MV-4-11 (cell line): ENCODE data around the gene PARD6G.
"Not testable (repeated sequence)": the region's sequence is repeated elsewhere in the genome, so short reads cannot be mapped to it uniquely, and the experiment has no call there.

Experiments used
- DNase-seq: peaks from one replicate; lab custom pipeline; 2025; lab: John Stamatoyannopoulos, UW

PARD6G gene

DNA sequence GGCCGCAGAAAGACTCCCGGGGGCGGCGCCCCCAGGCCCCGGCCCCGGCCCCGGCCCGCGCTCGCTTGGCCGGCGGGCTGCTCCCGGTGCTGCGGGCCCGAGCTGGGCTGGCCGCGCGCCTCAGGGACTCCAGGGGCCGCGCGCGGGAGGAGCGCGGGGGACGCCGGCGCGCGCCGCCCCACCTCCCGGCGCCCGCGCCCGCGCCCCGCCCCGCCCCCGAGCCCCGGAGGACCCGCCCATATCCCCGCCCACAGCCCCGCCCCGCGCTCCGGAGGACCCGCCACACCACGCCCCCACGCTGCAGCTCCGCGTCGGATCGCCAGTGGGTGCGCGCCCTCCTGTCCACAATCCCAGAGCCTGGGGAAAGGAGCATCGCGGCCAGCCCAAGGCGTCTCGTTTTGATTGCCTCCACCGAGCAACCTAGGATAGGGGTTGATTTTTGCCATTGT, at the start of gene PARD6G:
PARD6G (minus strand) TSS at position 122 of the 449 bp plus-strand sequence. CDS start 166 bp downstream, outside the sequence.
- DNase-seq, result peak; percentile 56

DNA sequence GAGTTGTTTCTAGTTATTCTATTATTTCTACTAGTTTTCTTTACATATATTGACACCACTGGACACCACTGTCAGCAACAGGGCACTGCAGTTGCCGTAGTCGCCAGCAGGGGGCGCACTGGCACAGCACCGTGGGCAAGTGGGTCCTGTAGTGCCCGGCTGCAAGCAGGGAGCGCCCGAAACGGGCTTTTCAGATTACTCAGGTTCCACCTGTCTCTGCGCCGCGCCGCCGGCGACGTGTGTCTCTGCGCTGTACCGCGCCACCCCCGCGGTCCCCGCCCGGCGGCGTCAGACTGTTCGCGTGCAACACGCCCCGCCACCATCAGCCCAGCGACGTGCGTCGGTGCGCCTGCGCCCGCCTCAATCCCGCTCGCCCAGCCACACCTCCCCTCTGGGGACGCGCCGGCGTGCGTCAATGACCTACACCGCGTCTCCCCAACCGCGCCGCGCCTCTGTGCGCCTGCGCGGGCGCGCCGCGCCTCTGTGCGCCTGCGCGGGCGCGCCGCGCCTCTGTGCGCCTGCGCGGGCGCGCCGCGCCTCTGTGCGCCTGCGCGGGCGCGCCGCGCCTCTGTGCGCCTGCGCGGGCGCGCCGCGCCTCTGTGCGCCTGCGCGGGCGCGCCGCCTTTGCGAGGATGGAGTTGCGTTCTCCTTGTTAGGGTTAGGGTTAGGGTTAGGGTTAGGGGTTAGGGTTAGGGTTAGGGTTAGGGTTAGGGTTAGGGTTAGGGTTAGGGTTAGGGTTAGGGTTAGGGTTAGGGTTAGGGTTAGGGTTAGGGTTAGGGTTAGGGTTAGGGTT, 15.1 kb upstream of the PARD6G start:
- DNase-seq, result not testable (repeated sequence)

GRCh38 chr18:80259610-80260009, 12.3 kb upstream of the PARD6G start:
- DNase-seq, result no peak

- no peak for DNase-seq
These were observed 11.3 kb upstream of the PARD6G start for GRCh38 chr18:80258640-80259039.

DNA sequence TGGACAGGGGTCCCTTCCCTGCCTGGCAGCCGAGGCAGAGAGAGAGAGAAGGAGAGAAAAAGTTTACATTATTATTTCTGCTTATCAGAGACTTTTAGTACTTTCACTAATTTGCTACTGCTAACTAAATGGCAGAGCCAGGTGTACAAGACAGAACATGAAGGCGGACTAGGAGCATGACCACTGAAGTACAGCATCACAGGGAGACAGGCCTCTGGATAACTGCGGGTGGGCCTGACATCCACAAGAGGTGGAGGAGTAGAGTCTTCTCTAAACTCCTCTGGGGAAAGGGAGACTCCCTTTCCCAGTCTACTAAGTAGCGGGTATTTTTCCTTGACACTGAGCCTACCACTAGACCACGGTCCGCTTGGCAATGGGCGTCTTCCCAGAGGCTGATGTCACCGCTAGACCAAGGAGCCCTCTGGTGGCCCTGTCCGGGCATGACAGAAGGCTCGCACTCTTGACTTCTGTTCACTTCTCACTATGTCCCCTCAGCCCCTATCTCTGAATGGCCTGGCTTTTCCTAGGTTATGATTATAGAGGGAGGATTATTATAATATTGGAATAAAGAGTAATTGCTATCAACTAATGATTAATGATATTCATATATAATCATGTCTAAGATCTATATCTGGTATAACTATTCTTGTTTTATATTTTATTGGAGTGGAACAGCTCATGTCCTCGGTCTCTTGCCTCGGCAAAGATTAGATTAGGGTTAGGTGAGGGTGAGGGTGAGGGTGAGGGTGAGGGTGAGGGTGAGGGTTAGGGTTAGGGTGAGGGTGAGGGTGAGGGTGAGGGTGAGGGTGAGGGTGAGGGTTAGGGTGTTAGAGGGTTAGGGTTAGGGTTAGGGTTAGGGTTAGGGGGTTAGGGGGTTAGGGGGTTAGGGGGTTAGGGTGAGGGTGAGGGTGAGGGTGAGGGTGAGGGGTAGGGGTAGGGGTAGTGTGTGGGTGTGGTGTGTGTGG, 10.5 kb upstream of the PARD6G start:
- not testable (repeated sequence) for DNase-seq

DNA sequence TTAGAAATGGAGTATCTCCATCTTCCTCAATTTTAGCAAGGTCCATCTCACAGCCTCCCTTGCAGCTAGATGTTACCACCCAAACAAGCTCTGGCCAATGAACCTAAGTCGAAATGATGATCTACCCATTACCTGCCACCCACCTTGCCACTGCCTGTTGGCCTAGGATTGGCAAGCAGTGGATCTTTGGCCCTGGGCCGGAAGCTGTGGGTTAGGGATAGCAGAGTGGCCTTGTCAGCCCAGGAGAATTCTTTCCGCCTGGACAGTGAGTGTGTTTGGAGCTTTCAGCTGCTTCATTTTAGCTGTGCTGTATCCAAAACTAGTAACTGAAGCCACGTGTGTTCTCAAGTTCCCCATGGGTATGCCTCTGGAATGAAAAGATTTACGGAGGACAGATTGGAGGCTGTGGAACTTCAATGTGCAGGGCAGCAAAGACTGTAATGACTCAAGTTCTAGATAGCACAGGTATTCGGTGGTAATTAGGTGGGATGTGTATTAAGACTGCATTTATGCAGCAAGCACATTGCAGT, 7.7 kb upstream of the PARD6G start:
- DNase-seq, result no peak

DNA sequence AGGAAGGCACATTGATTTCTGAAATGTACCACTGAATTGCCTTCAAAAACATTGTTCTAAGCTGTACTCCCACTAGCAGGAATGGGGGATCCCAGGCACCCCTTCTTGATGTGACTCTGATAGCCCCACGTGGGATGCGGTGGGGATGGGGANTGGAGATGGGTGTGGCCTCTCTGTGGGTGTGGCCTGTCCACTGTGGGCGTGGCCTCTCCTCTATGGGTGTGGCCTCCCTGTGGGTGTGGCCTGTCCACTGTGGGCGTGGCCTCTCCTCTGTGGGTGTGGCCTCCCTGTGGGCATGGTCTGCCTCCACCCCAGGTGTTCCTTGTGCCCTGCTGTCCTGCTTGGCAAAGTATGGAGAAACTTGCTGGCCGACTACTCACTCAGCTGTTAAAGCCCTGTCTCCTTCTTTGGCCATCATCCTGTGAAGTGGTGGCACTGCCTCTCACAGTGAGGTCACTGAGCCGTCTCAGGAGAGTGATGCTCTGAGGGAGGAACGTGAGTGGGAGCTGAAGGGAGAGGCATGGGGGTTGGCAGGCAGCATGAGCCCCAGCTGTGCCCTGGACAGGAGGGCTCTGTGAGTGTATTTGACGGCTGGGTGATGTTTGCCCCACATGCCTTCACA, 6.7 kb upstream of the PARD6G start:
- no peak for DNase-seq

GRCh38 chr18:80253236-80253635, 5.9 kb upstream of the PARD6G start:
- no peak for DNase-seq

GRCh38 chr18:80252136-80252535, 4.8 kb upstream of the PARD6G start:
- no peak for DNase-seq

DNA sequence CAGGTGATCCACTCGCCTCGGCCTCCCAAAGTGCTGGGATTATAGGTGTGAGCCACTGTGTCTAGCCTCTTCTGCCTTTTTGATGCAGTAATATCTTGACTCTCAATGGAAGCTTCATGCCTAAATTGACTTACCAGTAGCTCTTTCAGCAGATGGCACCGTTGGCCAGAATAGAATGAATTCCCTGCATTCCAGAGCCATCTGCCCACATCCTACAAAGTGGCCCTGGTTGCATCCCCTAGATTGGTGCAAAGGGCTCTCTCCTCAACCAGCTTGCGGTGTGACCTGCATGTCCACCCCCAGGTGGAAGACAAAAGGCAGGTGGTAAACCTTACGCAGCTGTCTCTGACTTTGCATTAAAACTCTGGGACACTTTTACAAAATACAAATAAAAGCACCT, 4.4 kb upstream of the PARD6G start:
- DNase-seq, result no peak

- DNase-seq, result no peak
These were observed 3.5 kb upstream of the PARD6G start for GRCh38 chr18:80250740-80251364.

- DNase-seq, result no peak
These were observed 2.1 kb upstream of the PARD6G start for GRCh38 chr18:80249217-80250093.

- DNase-seq, result no peak
These were observed 595 bp downstream of the PARD6G start for GRCh38 chr18:80246445-80247392.

DNA sequence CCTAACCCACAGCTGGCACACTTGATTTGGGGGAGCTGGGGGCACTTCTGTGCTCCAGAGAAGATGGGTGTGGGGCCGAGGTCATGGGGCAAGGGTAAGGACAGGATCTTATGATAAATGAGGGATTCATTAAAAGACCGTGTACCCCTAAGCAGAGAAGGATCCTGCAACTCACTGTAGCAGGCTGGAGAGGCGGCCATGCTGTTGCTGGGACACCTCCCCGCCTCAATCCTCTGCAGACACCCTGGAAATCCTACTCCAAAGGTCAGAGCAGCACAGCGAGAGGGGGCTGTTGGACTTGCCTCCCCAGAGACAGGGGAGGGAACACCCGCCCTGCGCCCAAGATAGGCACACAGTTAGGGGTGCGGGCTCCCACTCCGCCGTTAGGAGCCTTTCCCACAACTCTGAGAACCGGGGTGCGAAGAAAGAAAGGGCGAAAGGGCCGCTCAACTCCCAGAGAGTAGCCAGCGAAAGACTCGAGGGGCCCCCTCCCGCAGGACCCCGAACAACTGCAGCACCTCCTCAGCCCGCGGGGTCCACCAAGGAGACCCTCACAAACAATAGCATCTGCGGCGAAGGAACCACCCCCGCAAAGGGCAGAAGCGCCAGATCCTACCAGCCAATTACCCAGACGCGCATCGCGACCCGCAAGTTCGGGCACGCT, 1.4 kb downstream of the PARD6G start:
- DNase-seq, result no peak

DNA sequence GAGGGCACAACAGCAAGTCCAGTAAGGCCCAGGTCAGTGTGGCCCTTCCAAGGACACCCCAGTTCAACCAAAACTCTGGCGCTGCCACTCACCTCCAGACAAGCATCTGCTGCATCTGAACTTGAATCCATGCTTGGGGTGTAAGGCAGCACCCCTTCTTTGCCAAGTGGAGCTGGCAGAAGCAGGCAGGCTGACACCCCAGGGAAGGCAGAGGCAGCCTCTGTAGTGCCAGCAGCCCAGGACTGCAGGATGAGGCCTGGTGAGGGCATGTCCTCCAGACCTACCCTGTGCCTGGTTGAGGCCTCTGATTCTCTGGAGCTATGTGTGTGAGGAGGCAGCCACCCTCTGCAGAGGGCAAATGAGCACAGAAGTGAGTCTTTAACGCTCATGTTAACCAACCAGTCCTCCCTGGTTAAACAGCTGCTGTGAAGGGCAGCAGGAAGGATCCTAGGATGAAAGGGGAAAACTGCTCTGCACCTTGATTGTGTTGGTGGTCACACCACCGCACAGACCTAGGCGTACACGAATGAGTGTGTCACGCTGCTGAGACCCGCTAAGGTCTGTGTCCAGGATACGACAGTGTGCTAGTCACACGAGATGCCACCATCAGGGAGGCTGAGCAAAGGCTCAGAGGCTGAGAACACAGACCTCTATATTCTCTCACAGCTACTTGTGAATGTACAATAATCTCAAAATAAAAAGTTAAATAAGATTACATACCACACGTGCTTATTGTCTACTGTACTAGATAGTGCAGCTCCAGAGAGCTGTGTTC, 2.2 kb downstream of the PARD6G start:
- no peak for DNase-seq

- DNase-seq, result no peak
These were observed 3.1 kb downstream of the PARD6G start for GRCh38 chr18:80244167-80244566.

- no peak for DNase-seq
These were observed 4.1 kb downstream of the PARD6G start for GRCh38 chr18:80243204-80243603.
